ENCODE results near the gene SLC10A1.

GRCh38 chr14:69775012-69775411, 22.0 kb downstream of the SLC10A1 start:
- TF ChIP-seq POLR2A (IDR thresholded peaks at IDR 0.05; ENCODE audit: low read depth, low read length): peak; percentile 50; the same call in 1 of the 2 replicates
- peak; percentile 67 for TF ChIP-seq POLR2AphosphoS5 (IDR thresholded peaks at IDR 0.05; ENCODE audit: low read depth, low read length)
- TF ChIP-seq TAF1 (IDR thresholded peaks at IDR 0.05; ENCODE audit: low read depth, low read length): no peak
- TF ChIP-seq PAX5 (IDR thresholded peaks at IDR 0.05; ENCODE audit: insufficient read depth, low read length, severe bottlenecking): no peak
- TF ChIP-seq POU2F2 (IDR thresholded peaks at IDR 0.05; ENCODE audit: low read depth, low read length): no peak
